Lower leg skin (tissue), 3 donors: ENCODE data around the gene C1orf226.

Experiments
- CTCF ChIP-seq, 3 donors: fragments of 450-650 bp; IDR thresholded peaks; one replicate each; pipeline ENCODE4 v1.5.1; 2016; ENCODE audit warnings: antibody characterized with exemption in 3 of 3, mild to moderate bottlenecking in 3 of 3, moderate library complexity in 2 of 3
- POLR2A ChIP-seq, 2 donors: fragments of 450-650 bp; IDR thresholded peaks; one replicate each; pipeline ENCODE4 v1.6.1; 2016 to 2017; ENCODE audit warnings: antibody characterized with exemption in 2 of 2, mild to moderate bottlenecking in 1 of 2, moderate library complexity in 1 of 2

DNA sequence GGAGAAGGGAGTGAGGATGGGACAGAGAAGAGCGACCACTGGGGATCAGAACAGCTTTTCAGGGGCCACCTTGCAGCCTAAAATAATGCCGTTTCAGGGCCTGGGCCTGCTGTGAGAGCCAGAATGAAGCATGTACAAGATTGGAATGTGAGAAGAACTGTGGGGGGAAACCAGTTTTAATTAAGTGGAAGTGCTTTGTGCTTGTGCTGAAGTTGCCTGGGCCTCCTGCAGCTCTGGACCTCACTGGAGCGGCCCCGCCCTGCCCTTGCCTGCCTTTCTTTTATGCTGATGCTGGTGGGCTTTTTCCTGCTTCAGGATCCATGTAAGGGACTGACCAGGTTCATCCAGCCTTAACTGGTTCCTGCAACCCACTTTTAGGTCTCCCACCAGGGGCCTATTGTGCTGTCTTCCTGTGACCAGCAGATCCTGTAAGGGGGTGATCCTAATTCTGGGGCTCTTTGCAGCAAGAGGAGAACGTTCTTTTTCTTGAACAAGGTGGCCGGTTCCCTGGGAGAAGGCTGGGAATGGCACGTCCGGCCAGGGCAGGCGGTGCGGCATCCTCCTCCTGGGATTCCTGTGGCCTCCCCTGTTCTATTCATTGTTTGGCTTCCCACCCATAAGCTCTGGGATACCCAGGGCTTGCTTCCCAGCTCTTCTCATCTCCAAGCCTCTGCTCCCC, 3.2 kb downstream of the C1orf226 start:
- TF ChIP-seq CTCF (IDR thresholded peaks at IDR 0.05) (no peak), POLR2A (IDR thresholded peaks at IDR 0.05) (no peak)
